ENCODE measurements around the gene SRGAP1.
"Not testable (repeated sequence)": the region's sequence is repeated elsewhere in the genome, so short reads cannot be mapped to it uniquely, and the experiment has no call there.

GRCh38 chr12:63880235-63880634, 35.7 kb downstream of the SRGAP1 start:
- TF ChIP-seq, protein P1, sequence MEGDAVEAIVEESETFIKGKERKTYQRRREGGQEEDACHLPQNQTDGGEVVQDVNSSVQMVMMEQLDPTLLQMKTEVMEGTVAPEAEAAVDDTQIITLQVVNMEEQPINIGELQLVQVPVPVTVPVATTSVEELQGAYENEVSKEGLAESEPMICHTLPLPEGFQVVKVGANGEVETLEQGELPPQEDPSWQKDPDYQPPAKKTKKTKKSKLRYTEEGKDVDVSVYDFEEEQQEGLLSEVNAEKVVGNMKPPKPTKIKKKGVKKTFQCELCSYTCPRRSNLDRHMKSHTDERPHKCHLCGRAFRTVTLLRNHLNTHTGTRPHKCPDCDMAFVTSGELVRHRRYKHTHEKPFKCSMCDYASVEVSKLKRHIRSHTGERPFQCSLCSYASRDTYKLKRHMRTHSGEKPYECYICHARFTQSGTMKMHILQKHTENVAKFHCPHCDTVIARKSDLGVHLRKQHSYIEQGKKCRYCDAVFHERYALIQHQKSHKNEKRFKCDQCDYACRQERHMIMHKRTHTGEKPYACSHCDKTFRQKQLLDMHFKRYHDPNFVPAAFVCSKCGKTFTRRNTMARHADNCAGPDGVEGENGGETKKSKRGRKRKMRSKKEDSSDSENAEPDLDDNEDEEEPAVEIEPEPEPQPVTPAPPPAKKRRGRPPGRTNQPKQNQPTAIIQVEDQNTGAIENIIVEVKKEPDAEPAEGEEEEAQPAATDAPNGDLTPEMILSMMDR (IDR thresholded peaks at IDR 0.05), result not testable (repeated sequence)
- not testable (repeated sequence) for TF ChIP-seq POLR2AphosphoS5 (IDR thresholded peaks at IDR 0.05; ENCODE audit: low read depth, low read length); SIN3A (IDR thresholded peaks at IDR 0.05; ENCODE audit: borderline replicate concordance, insufficient read depth, low read depth, low read length)
- TF ChIP-seq, protein P2, sequence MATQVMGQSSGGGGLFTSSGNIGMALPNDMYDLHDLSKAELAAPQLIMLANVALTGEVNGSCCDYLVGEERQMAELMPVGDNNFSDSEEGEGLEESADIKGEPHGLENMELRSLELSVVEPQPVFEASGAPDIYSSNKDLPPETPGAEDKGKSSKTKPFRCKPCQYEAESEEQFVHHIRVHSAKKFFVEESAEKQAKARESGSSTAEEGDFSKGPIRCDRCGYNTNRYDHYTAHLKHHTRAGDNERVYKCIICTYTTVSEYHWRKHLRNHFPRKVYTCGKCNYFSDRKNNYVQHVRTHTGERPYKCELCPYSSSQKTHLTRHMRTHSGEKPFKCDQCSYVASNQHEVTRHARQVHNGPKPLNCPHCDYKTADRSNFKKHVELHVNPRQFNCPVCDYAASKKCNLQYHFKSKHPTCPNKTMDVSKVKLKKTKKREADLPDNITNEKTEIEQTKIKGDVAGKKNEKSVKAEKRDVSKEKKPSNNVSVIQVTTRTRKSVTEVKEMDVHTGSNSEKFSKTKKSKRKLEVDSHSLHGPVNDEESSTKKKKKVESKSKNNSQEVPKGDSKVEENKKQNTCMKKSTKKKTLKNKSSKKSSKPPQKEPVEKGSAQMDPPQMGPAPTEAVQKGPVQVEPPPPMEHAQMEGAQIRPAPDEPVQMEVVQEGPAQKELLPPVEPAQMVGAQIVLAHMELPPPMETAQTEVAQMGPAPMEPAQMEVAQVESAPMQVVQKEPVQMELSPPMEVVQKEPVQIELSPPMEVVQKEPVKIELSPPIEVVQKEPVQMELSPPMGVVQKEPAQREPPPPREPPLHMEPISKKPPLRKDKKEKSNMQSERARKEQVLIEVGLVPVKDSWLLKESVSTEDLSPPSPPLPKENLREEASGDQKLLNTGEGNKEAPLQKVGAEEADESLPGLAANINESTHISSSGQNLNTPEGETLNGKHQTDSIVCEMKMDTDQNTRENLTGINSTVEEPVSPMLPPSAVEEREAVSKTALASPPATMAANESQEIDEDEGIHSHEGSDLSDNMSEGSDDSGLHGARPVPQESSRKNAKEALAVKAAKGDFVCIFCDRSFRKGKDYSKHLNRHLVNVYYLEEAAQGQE (IDR thresholded peaks at IDR 0.05; ENCODE audit: insufficient read depth in 1 of 2, low read depth in 2 of 2, low read length in 1 of 2), result not testable (repeated sequence)
